Esophagus squamous epithelium (tissue), 5 donors: Measurements from ENCODE around the gene NUBP1. TPM values are rescaled to one million over a fixed set of nuclear protein-coding genes. Genes with fewer than 3 reads are reported as not detected.
"Not testable (repeated sequence)": the region's sequence is repeated elsewhere in the genome, so short reads cannot be mapped to it uniquely, and the experiment has no call there.

Experiments
- DNase-seq: peaks from one replicate; lab custom pipeline; 2025; lab: John Stamatoyannopoulos, UW
- H3K27ac ChIP-seq, 4 donors: fragments of 200-600 bp; sonication (generic); one replicate each; pipeline ENCODE4 v1.5.1; 2016 to 2019; ENCODE audit warnings: mild to moderate bottlenecking in 1 of 4
- H3K27me3 ChIP-seq, 4 donors: fragments of 200-600 bp; sonication (generic); 1 replicate in 3 of 4; 2 replicates in 1 of 4; pipeline versions ENCODE4 v1.5.1 to v1.6.0; 2017 to 2021; ENCODE audit warnings: antibody characterized with exemption in 1 of 4
- H3K36me3 ChIP-seq, 3 donors: fragments of 200-600 bp; sonication (generic); one replicate each; pipeline ENCODE4 v1.5.1; 2016 to 2019
- H3K4me1 ChIP-seq, 3 donors: fragments of 200-600 bp; sonication (generic); one replicate each; pipeline ENCODE4 v1.5.1; 2017 to 2019
- H3K4me3 ChIP-seq, 4 donors: fragments of 200-600 bp; sonication (generic); 1 replicate in 3 of 4; 2 replicates in 1 of 4; pipeline ENCODE4 v1.5.1; 2016 to 2019; ENCODE audit warnings: mild to moderate bottlenecking in 2 of 4, moderate library complexity in 1 of 4
- H3K9me3 ChIP-seq, 3 donors: fragments of 200-600 bp; sonication (generic); one replicate each; pipeline ENCODE4 v1.5.1; 2016 to 2019
- POLR2A ChIP-seq, 4 donors: fragments of 450-650 bp; IDR thresholded peaks; one replicate each; pipeline ENCODE4 v1.6.1; 2017; ENCODE audit warnings: antibody characterized with exemption in 4 of 4, mild to moderate bottlenecking in 4 of 4, moderate library complexity in 3 of 4
- WGBS, 2 donors: methylation state at CpG; one replicate each; pipeline ENCODE4 v1.1.5; 2018; 5-methylcytosine and 5-hydroxymethylcytosine counted together
- intact Hi-C: fragments of 100-400 bp; cut with DNase I; formaldehyde crosslinking; loops from one replicate; pipeline ENCODE4 v1.15.0; 2022
- total RNA-seq, 4 donors: library from RNA; depleted of rRNA; stranded (reverse); fragments of >200 nt; gene quantifications; one replicate each; pipeline ENCODE4 v1.1.0, GENCODE V29; 2016
- TF ChIP-seq, protein P1 (sequence below), 6 experiments: fragments of 450-650 bp in 4 of 6; fragments of 200-600 bp in 2 of 6; sonication (generic) in 2 of 6; IDR thresholded peaks; one replicate each; pipeline ENCODE4 v1.5.1; 2016 to 2019; ENCODE audit warnings: antibody characterized with exemption in 6 of 6, mild to moderate bottlenecking in 4 of 6, moderate library complexity in 4 of 6
- donor health status: DM: yes; HTN: yes; CAD: no.

The NUBP1 gene
- total RNA-seq, 4 donors from 2014 or later = 18.9 to 25.6 (median 21.1) TPM

DNA sequence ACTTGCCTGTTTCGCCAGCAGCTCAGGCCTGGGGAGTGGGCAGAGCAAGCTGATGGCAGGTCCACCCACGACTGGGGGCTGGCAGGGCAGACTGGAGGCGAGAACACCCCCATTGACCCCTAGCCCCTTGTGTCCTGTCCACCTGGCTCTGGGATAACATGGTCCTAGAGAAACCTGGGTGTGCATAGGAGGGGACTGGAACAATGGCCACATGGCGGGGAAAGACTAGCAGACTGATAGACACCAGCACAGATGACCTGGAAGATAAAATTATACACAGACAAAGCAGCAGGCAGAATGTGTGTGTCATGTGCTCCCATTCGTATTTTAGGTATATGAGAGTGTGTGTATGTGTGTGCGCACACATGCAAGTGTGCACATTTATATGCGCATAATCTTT is 23.5 kb downstream of the NUBP1 start:
- Histone ChIP-seq H3K27ac (no peak overlapping the region), H3K9me3 (no peaks in the 10 kb centered on the region), H3K36me3 (peaks cover 8 to 79% (median 8%) of the 10 kb centered on the region in 3 donors), H3K4me3 (no peak overlapping the region), H3K27me3 (no peaks in the 10 kb centered on the region), H3K4me1 (peaks cover 0 to 10% (median 0%) of the 10 kb centered on the region in 3 donors)
- 93% methylated on average over 4 to 6 of the region's 7 CpGs for WGBS, 2 donors
- intact Hi-C loops = loop anchor here (10.0 kb wide), 1 partner anchor 148 kb away; no protein-coding TSS in a partner anchor
- TF ChIP-seq POLR2A (IDR thresholded peaks at IDR 0.05) = no peak
- TF ChIP-seq, protein P1, sequence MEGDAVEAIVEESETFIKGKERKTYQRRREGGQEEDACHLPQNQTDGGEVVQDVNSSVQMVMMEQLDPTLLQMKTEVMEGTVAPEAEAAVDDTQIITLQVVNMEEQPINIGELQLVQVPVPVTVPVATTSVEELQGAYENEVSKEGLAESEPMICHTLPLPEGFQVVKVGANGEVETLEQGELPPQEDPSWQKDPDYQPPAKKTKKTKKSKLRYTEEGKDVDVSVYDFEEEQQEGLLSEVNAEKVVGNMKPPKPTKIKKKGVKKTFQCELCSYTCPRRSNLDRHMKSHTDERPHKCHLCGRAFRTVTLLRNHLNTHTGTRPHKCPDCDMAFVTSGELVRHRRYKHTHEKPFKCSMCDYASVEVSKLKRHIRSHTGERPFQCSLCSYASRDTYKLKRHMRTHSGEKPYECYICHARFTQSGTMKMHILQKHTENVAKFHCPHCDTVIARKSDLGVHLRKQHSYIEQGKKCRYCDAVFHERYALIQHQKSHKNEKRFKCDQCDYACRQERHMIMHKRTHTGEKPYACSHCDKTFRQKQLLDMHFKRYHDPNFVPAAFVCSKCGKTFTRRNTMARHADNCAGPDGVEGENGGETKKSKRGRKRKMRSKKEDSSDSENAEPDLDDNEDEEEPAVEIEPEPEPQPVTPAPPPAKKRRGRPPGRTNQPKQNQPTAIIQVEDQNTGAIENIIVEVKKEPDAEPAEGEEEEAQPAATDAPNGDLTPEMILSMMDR (IDR thresholded peaks at IDR 0.05) = no peak
- DNase-seq = no peak

DNA sequence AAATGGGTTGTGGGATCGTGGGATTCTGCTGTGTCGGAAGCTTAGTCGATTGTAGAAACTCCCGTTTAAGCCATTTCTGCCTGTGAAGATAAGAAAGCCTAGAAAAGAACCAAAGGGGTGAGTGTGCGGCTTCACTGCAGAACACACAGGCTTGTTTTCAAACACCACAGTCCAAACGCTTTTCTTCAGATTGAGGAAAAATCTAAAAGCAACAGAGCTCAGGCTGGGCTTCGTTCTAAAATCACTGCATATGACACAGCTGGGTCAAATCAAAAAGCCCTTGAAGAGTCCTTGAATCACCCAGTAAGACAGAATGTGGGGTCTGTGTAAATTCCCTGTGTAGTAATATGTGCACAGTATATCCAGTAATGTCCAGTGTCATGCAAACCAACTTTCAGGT is 25.7 kb downstream of the NUBP1 start:
- Histone ChIP-seq H3K9me3 (no peaks in the 10 kb centered on the region), H3K27me3 (no peaks in the 10 kb centered on the region), H3K4me1 (peaks cover 0 to 19% (median 0%) of the 10 kb centered on the region in 3 donors), H3K27ac (no peak overlapping the region), H3K36me3 (peaks cover 0 to 57% (median 2%) of the 10 kb centered on the region in 3 donors), H3K4me3 (no peak overlapping the region)
- WGBS, 2 donors = 73 to 87% methylated on average over 7 of the region's 7 CpGs
- intact Hi-C loops = loop anchor here (10.0 kb wide), 1 partner anchor 145 kb away; no protein-coding TSS in a partner anchor
- DNase-seq = no peak
- TF ChIP-seq POLR2A (IDR thresholded peaks at IDR 0.05) = no peak
- TF ChIP-seq, protein P1 (IDR thresholded peaks at IDR 0.05) = no peak

DNA sequence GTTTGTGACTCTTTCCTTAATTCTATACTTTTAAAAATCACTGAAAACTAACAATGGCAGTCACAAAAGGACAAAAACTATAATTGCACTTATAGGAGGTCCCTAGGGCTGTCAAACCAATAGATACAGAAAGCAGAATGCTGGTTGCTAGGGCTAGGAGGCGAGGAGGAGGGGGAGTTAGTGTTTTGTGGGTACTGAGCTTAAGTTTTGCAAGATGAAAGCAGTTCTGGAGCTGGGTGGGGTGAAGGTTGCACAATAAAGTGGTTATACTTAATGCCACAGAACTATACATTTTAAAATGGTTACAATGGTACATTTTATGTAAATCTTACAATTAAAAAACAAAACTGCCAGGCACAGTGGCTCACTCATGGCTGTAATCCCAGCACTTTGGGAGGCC is 27.3 kb downstream of the NUBP1 start:
- Histone ChIP-seq H3K9me3 (no peaks in the 10 kb centered on the region), H3K4me3 (no peak overlapping the region), H3K27ac (no peak overlapping the region), H3K36me3 (peaks cover 0 to 41% (median 0%) of the 10 kb centered on the region in 3 donors), H3K4me1 (peaks cover 0 to 19% (median 0%) of the 10 kb centered on the region in 3 donors), H3K27me3 (no peaks in the 10 kb centered on the region)
- no peak for DNase-seq
- TF ChIP-seq, protein P1 (IDR thresholded peaks at IDR 0.05) = no peak
- TF ChIP-seq POLR2A (IDR thresholded peaks at IDR 0.05) = no peak
- WGBS, 2 donors = 33 to 50% methylated on average over 1 of the region's 1 CpG
- intact Hi-C loops = no loop called here

DNA sequence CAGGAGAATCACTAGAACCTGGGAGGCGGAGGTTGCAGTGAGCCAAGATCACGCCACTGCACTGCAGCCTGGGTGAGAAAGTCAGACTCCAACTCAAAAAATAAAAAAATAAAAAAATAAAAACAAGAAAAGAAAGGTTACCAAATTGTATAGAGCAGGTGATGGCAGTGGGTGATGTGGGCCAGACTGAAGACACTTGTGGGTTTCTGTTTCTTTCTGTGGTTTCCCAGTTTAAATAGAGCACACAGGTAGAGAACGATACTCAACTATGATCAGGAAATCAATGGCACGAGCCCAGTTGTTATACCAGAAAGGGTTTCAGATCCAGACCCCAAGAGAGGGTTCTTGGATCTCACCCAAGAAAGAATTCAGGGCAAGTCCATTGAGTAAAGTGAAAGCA is 32.6 kb downstream of the NUBP1 start:
- Histone ChIP-seq H3K27me3 (no peaks in the 10 kb centered on the region), H3K4me1 (peaks cover 0 to 14% (median 0%) of the 10 kb centered on the region in 3 donors), H3K9me3 (no peaks in the 10 kb centered on the region), H3K36me3 (no peaks in the 10 kb centered on the region), H3K4me3 (no peak overlapping the region), H3K27ac (no peak overlapping the region)
- intact Hi-C loops = no loop called here
- TF ChIP-seq, protein P1 (IDR thresholded peaks at IDR 0.05) = no peak
- no peak for TF ChIP-seq POLR2A (IDR thresholded peaks at IDR 0.05)
- WGBS, 2 donors = 64 to 76% methylated on average over 4 of the region's 4 CpGs
- DNase-seq = no peak

DNA sequence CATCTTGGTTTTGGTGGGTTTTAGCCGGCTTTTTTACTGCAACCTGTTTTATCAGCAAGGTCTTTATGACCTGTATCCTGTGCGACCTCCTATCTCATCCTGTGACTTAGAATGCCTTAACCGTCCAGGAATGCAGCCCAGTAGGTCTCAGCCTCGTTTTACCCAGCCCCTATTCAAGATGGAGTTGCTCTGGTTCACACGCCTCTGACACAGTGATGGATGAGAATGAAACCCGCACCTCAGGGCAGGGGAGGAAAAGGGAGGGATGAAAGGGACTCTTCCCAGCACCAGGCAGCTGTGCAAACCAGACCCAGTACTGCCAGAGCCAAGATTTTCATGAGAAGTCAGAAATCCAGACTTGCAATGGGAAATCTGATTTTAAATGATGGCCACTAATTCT is 33.3 kb downstream of the NUBP1 start:
- H3K27ac ChIP-seq, H3K4me3 ChIP-seq, intact Hi-C loops, H3K27me3 ChIP-seq, H3K36me3 ChIP-seq, H3K9me3 ChIP-seq, DNase-seq: not testable (repeated sequence)
- H3K4me1 ChIP-seq = peaks cover 0 to 11% (median 0%) of the 10 kb centered on the region in 3 donors
- 44 to 100% methylated on average over 1 to 6 of the region's 6 CpGs for WGBS, 2 donors

DNA sequence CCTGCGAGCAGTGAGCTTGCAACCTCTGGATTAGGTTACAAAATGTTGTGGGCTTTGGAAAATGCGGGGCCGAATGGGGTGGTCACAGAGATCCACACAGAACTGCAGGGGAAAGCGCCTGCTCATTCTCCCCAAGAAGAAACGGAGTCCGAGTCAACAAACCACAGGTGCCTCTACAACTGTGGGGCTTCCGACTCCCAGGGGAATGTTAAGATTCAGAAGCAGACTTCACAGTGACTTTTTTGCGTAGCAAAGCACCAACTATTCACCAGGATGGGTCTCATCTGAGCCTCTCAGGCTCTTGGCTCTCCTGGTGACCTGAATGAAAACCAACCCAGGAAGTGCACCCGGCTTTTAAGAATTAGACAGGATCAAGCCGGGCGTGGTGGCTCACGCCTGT is 33.7 kb downstream of the NUBP1 start:
- H3K27ac ChIP-seq = no peak overlapping the region
- no peaks in the 10 kb centered on the region for H3K9me3 ChIP-seq
- H3K36me3 ChIP-seq = no peaks in the 10 kb centered on the region
- WGBS, 2 donors = 83 to 89% methylated on average over 5 to 12 of the region's 12 CpGs
- no peaks in the 10 kb centered on the region for H3K27me3 ChIP-seq
- peaks cover 0 to 15% (median 3%) of the 10 kb centered on the region in 3 donors for H3K4me1 ChIP-seq
- TF ChIP-seq, protein P1 (IDR thresholded peaks at IDR 0.05) = no peak
- no peak for TF ChIP-seq POLR2A (IDR thresholded peaks at IDR 0.05)
- DNase-seq = no peak
- intact Hi-C loops = no loop called here
- no peak overlapping the region for H3K4me3 ChIP-seq

DNA sequence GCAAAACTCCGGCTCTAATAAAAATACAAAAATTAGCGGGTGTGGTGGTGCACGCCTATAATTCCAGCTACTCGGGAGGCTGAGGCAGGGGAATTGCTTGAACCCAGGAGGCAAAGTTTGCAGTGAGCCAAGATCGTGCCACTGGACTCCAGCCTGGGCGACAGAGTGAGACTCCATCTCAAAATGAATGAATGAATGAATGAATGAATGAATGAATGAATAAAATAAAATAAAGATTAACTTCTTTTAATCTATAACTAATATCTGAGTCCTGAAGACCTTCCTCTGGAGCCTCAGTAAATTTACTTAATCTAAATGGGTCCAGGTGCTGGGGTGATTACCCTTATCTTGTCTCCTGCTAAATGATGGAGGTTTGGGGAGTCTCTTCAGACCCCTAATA is 36.3 kb downstream of the NUBP1 start:
- intact Hi-C loops, H3K27ac ChIP-seq, H3K27me3 ChIP-seq, H3K9me3 ChIP-seq, H3K4me3 ChIP-seq, DNase-seq, H3K36me3 ChIP-seq: not testable (repeated sequence)
- peaks cover 0 to 14% (median 4%) of the 10 kb centered on the region in 3 donors for H3K4me1 ChIP-seq
- 92 to 97% methylated on average over 6 of the region's 6 CpGs for WGBS, 2 donors
